ENCODE measurements around the gene NOVA2. TPM values are rescaled to one million over a fixed set of nuclear protein-coding genes. Genes with fewer than 3 reads are reported as not detected.

Gene NOVA2
- total RNA-seq (not detected), polyA plus RNA-seq (not detected)

- no peaks in the 10 kb centered on the region for H3K36me3 Mint-ChIP-seq
- peak within 1 kb of the TSS in 2 of 4 donors; percentile 48 to 52 for H3K4me3 Mint-ChIP-seq
- H3K27ac Mint-ChIP-seq, result no peak within 1 kb of the TSS
- peaks cover 66% of the 10 kb centered on the region for H3K27me3 Mint-ChIP-seq
- peaks cover 18% of the 10 kb centered on the region for H3K4me1 ChIP-seq (ENCODE audit: control insufficient read depth, insufficient read depth, low read length, poor library complexity, severe bottlenecking)
- DNase-seq, result peak in 2 of 3 donors; percentile 15 to 57
- no peak for ATAC-seq (ENCODE audit: low read depth in 2 of 2)
- peaks cover 0 to 20% (median 12%) of the 10 kb centered on the region in 4 donors for H3K4me1 Mint-ChIP-seq
- peaks cover 0 to 4% (median 0%) of the 10 kb centered on the region in 7 donors for H3K9me3 Mint-ChIP-seq
- H3K27me3 ChIP-seq (ENCODE audit: control insufficient read depth, insufficient read depth, low read length), result peaks cover 33% of the 10 kb centered on the region
- no peak within 1 kb of the TSS for H3K27ac ChIP-seq (ENCODE audit: insufficient read depth, low read length, poor library complexity, severe bottlenecking)
- no peaks in the 10 kb centered on the region for H3K36me3 ChIP-seq (ENCODE audit: control insufficient read depth, insufficient read depth, low read length)
- no peaks in the 10 kb centered on the region for H3K9me3 ChIP-seq (ENCODE audit: control insufficient read depth in 2 of 2, low read length in 2 of 2)
- H3K4me3 ChIP-seq (ENCODE audit: low read depth, low read length), result no peak within 1 kb of the TSS
Measured at GRCh38 chr19:45973553-45974338, at the start of gene NOVA2. Gene NOVA2 (minus strand): TSS chr19:45973865. CDS start chr19:45973351, 514 bp downstream.

DNA sequence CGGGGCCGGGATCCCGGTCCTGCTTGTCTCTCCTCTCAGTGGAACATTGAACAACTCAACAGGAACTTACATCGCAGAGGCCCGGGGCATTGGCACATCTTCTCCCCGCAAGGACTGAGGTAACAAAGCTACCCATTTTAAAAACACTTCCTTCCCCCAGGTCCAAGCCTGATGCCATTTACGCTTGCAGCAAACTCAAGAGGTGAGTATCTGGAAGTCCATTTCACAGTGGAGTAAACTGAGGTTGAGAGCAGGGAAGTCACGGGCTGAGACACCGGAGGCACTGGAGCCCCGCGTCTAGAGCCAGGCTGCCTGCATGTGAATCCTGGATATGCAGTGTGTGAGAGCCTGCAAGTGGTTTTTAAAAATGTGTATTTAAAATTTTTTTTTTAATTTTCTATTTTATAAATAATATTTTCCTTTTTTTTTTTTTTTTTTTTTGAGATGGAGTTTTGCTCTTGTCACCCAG, 49.7 kb upstream of the NOVA2 start:
- peaks cover 0 to 5% (median 0%) of the 10 kb centered on the region in 7 donors for H3K9me3 Mint-ChIP-seq
- ATAC-seq (ENCODE audit: low read depth in 2 of 2) (no peak), DNase-seq (no peak)
- H3K4me1 ChIP-seq (ENCODE audit: control insufficient read depth, insufficient read depth, low read length, poor library complexity, severe bottlenecking), result no peaks in the 10 kb centered on the region
- no peak overlapping the region for H3K27ac ChIP-seq (ENCODE audit: insufficient read depth, low read length, poor library complexity, severe bottlenecking)
- no peaks in the 10 kb centered on the region for H3K27me3 ChIP-seq (ENCODE audit: control insufficient read depth, insufficient read depth, low read length)
- H3K4me3 Mint-ChIP-seq, result no peak overlapping the region
- H3K4me3 ChIP-seq (ENCODE audit: low read depth, low read length), result no peak overlapping the region
- H3K27me3 Mint-ChIP-seq, result peaks cover 20% of the 10 kb centered on the region
- no peaks in the 10 kb centered on the region for H3K36me3 ChIP-seq (ENCODE audit: control insufficient read depth, insufficient read depth, low read length)
- H3K27ac Mint-ChIP-seq, result no peak overlapping the region
- peaks cover 5 to 13% (median 10%) of the 10 kb centered on the region in 4 donors for H3K4me1 Mint-ChIP-seq
- H3K36me3 Mint-ChIP-seq, result no peaks in the 10 kb centered on the region
- no peaks in the 10 kb centered on the region for H3K9me3 ChIP-seq (ENCODE audit: control insufficient read depth in 2 of 2, low read length in 2 of 2)

GRCh38 chr19:46022431-46023310, 49.0 kb upstream of the NOVA2 start, which contains the start of gene PGLYRP1:
Gene PGLYRP1 (minus strand): TSS chr19:46023053. CDS start chr19:46023021, 32 bp downstream.
- ATAC-seq (ENCODE audit: low read depth in 2 of 2) (no peak), DNase-seq (no peak)
- Mint-ChIP-seq H3K9me3 (peaks cover 0 to 5% (median 0%) of the 10 kb centered on the region in 7 donors), H3K4me1 (peaks cover 5 to 13% (median 10%) of the 10 kb centered on the region in 4 donors), H3K27me3 (peaks cover 20% of the 10 kb centered on the region), H3K36me3 (no peaks in the 10 kb centered on the region), H3K27ac (no peak within 1 kb of the TSS), H3K4me3 (no peak within 1 kb of the TSS)
- Histone ChIP-seq H3K27ac (ENCODE audit: insufficient read depth, low read length, poor library complexity, severe bottlenecking) (no peak within 1 kb of the TSS), H3K27me3 (ENCODE audit: control insufficient read depth, insufficient read depth, low read length) (no peaks in the 10 kb centered on the region), H3K36me3 (ENCODE audit: control insufficient read depth, insufficient read depth, low read length) (no peaks in the 10 kb centered on the region), H3K4me3 (ENCODE audit: low read depth, low read length) (no peak within 1 kb of the TSS), H3K4me1 (ENCODE audit: control insufficient read depth, insufficient read depth, low read length, poor library complexity, severe bottlenecking) (no peaks in the 10 kb centered on the region), H3K9me3 (ENCODE audit: control insufficient read depth in 2 of 2, low read length in 2 of 2) (no peaks in the 10 kb centered on the region)

GRCh38 chr19:46022061-46022430, 48.4 kb upstream of the NOVA2 start:
- no peak for DNase-seq
- H3K27ac ChIP-seq (ENCODE audit: insufficient read depth, low read length, poor library complexity, severe bottlenecking), result no peak overlapping the region
- no peak overlapping the region for H3K27ac Mint-ChIP-seq
- H3K4me3 ChIP-seq (ENCODE audit: low read depth, low read length), result no peak overlapping the region
- no peaks in the 10 kb centered on the region for H3K9me3 ChIP-seq (ENCODE audit: control insufficient read depth in 2 of 2, low read length in 2 of 2)
- no peaks in the 10 kb centered on the region for H3K36me3 Mint-ChIP-seq
- no peaks in the 10 kb centered on the region for H3K36me3 ChIP-seq (ENCODE audit: control insufficient read depth, insufficient read depth, low read length)
- H3K27me3 Mint-ChIP-seq, result peaks cover 20% of the 10 kb centered on the region
- peaks cover 0 to 5% (median 0%) of the 10 kb centered on the region in 7 donors for H3K9me3 Mint-ChIP-seq
- H3K4me1 Mint-ChIP-seq, result peaks cover 6 to 14% (median 10%) of the 10 kb centered on the region in 4 donors
- no peak for ATAC-seq (ENCODE audit: low read depth in 2 of 2)
- peaks cover 2% of the 10 kb centered on the region for H3K4me1 ChIP-seq (ENCODE audit: control insufficient read depth, insufficient read depth, low read length, poor library complexity, severe bottlenecking)
- no peak overlapping the region for H3K4me3 Mint-ChIP-seq
- no peaks in the 10 kb centered on the region for H3K27me3 ChIP-seq (ENCODE audit: control insufficient read depth, insufficient read depth, low read length)

- DNase-seq (no peak), ATAC-seq (ENCODE audit: low read depth in 2 of 2) (no peak)
- Histone ChIP-seq H3K36me3 (ENCODE audit: control insufficient read depth, insufficient read depth, low read length) (no peaks in the 10 kb centered on the region), H3K9me3 (ENCODE audit: control insufficient read depth in 2 of 2, low read length in 2 of 2) (no peaks in the 10 kb centered on the region), H3K27ac (ENCODE audit: insufficient read depth, low read length, poor library complexity, severe bottlenecking) (no peak overlapping the region), H3K27me3 (ENCODE audit: control insufficient read depth, insufficient read depth, low read length) (no peaks in the 10 kb centered on the region), H3K4me1 (ENCODE audit: control insufficient read depth, insufficient read depth, low read length, poor library complexity, severe bottlenecking) (peaks cover 5% of the 10 kb centered on the region), H3K4me3 (ENCODE audit: low read depth, low read length) (no peak overlapping the region)
- Mint-ChIP-seq H3K4me3 (no peak overlapping the region), H3K9me3 (peaks cover 0 to 5% (median 0%) of the 10 kb centered on the region in 7 donors), H3K27me3 (peaks cover 20% of the 10 kb centered on the region), H3K27ac (no peak overlapping the region), H3K36me3 (no peaks in the 10 kb centered on the region), H3K4me1 (peaks cover 9 to 16% (median 14%) of the 10 kb centered on the region in 4 donors)
Measured at GRCh38 chr19:46021531-46022041, 47.9 kb upstream of the NOVA2 start.

DNA sequence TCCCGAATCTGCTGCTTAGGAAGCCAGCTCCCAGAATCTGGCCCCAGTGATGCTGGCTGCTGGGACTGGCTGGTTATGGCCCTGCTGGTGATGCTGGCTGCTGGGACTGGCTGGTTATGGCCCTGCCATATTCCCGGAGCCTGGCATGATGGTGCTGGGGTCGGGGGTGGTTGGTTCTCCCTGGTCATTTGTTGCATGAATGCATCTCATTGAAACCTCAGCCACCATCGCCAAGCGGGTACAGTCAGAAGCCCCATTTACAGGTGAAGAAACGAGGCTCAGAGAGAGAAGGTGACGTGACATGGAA, 47.1 kb upstream of the NOVA2 start:
- H3K36me3 Mint-ChIP-seq, result no peaks in the 10 kb centered on the region
- H3K27ac Mint-ChIP-seq, result no peak overlapping the region
- no peak overlapping the region for H3K4me3 Mint-ChIP-seq
- Histone ChIP-seq H3K27me3 (ENCODE audit: control insufficient read depth, insufficient read depth, low read length) (no peaks in the 10 kb centered on the region), H3K27ac (ENCODE audit: insufficient read depth, low read length, poor library complexity, severe bottlenecking) (no peak overlapping the region), H3K36me3 (ENCODE audit: control insufficient read depth, insufficient read depth, low read length) (no peaks in the 10 kb centered on the region), H3K4me3 (ENCODE audit: low read depth, low read length) (no peak overlapping the region), H3K9me3 (ENCODE audit: control insufficient read depth in 2 of 2, low read length in 2 of 2) (no peaks in the 10 kb centered on the region), H3K4me1 (ENCODE audit: control insufficient read depth, insufficient read depth, low read length, poor library complexity, severe bottlenecking) (peaks cover 13% of the 10 kb centered on the region)
- H3K9me3 Mint-ChIP-seq, result no peaks in the 10 kb centered on the region
- peaks cover 4 to 12% (median 8%) of the 10 kb centered on the region in 4 donors for H3K4me1 Mint-ChIP-seq
- peaks cover 20% of the 10 kb centered on the region for H3K27me3 Mint-ChIP-seq
- ATAC-seq (ENCODE audit: low read depth in 2 of 2) (no peak), DNase-seq (no peak)

GRCh38 chr19:46019270-46019669, 45.6 kb upstream of the NOVA2 start:
- no peak overlapping the region for H3K4me3 ChIP-seq (ENCODE audit: low read depth, low read length)

More at GRCh38 chr19:46019270-46019669, 45.6 kb upstream of the NOVA2 start:
- no peak overlapping the region for H3K27ac Mint-ChIP-seq
- no peaks in the 10 kb centered on the region for H3K9me3 Mint-ChIP-seq
- peaks cover 4 to 18% (median 8%) of the 10 kb centered on the region in 4 donors for H3K4me1 Mint-ChIP-seq
- Histone ChIP-seq H3K9me3 (ENCODE audit: control insufficient read depth in 2 of 2, low read length in 2 of 2) (no peaks in the 10 kb centered on the region), H3K27ac (ENCODE audit: insufficient read depth, low read length, poor library complexity, severe bottlenecking) (no peak overlapping the region), H3K36me3 (ENCODE audit: control insufficient read depth, insufficient read depth, low read length) (no peaks in the 10 kb centered on the region), H3K4me1 (ENCODE audit: control insufficient read depth, insufficient read depth, low read length, poor library complexity, severe bottlenecking) (peaks cover 25% of the 10 kb centered on the region), H3K27me3 (ENCODE audit: control insufficient read depth, insufficient read depth, low read length) (peaks cover 4% of the 10 kb centered on the region)
- peaks cover 20% of the 10 kb centered on the region for H3K27me3 Mint-ChIP-seq
- DNase-seq (no peak), ATAC-seq (ENCODE audit: low read depth in 2 of 2) (no peak)
- H3K36me3 Mint-ChIP-seq, result no peaks in the 10 kb centered on the region
- no peak overlapping the region for H3K4me3 Mint-ChIP-seq

Measured in CD4-positive, CD25-positive, alpha-beta regulatory T cell (primary cell).